GM20431 (cell line): ENCODE results near the gene PALM.

Experiments used
- in situ Hi-C: fragments of 300-500 bp; cut with MseI, MboI; formaldehyde crosslinking; loops from one replicate; pipeline ENCODE4 v1.15.0; 2020; ENCODE audit warnings: low sequenced_read_pairs; ENCODE audit not compliant: unreplicated experiment

Gene PALM

GRCh38 chr19:768424-768823 is 59.7 kb downstream of the PALM start:
- in situ Hi-C loops: no loop called here

GRCh38 chr19:769616-770015 is 60.9 kb downstream of the PALM start:
- in situ Hi-C loops: no loop called here

- in situ Hi-C loops: no loop called here
Observed at GRCh38 chr19:771332-771785, 62.6 kb downstream of the PALM start.

- in situ Hi-C loops: no loop called here
Observed at GRCh38 chr19:772063-772462, 63.3 kb downstream of the PALM start.

GRCh38 chr19:772730-773436 is 64.1 kb downstream of the PALM start:
- in situ Hi-C loops: no loop called here

- in situ Hi-C loops: no loop called here
Observed at GRCh38 chr19:776549-776948, 67.8 kb downstream of the PALM start.

GRCh38 chr19:778910-779653 is 70.3 kb downstream of the PALM start:
- in situ Hi-C loops: no loop called here

GRCh38 chr19:780935-781334 is 72.2 kb downstream of the PALM start:
- in situ Hi-C loops: no loop called here

GRCh38 chr19:781800-782184 is 73.1 kb downstream of the PALM start:
- in situ Hi-C loops: no loop called here

GRCh38 chr19:782185-782877 is 73.6 kb downstream of the PALM start:
- in situ Hi-C loops: no loop called here

- in situ Hi-C loops: no loop called here
Observed at GRCh38 chr19:782878-783668, 74.3 kb downstream of the PALM start.

GRCh38 chr19:784541-784940 is 75.8 kb downstream of the PALM start:
- in situ Hi-C loops: no loop called here

GRCh38 chr19:787536-787935 is 78.8 kb downstream of the PALM start:
- in situ Hi-C loops: no loop called here

- in situ Hi-C loops: no loop called here
Observed at GRCh38 chr19:788686-788982, 79.9 kb downstream of the PALM start.

- in situ Hi-C loops: no loop called here
Observed at GRCh38 chr19:788983-789700, 80.4 kb downstream of the PALM start.

GRCh38 chr19:789701-790060 is 80.9 kb downstream of the PALM start:
- in situ Hi-C loops: no loop called here

- in situ Hi-C loops: no loop called here
Observed at GRCh38 chr19:791007-791566, 82.4 kb downstream of the PALM start.

- in situ Hi-C loops: no loop called here
Observed at GRCh38 chr19:791567-792305, 83.0 kb downstream of the PALM start.

GRCh38 chr19:792306-792885 is 83.7 kb downstream of the PALM start:
- in situ Hi-C loops: no loop called here
